Measurements from ENCODE around the gene ANP32A.

DNA sequence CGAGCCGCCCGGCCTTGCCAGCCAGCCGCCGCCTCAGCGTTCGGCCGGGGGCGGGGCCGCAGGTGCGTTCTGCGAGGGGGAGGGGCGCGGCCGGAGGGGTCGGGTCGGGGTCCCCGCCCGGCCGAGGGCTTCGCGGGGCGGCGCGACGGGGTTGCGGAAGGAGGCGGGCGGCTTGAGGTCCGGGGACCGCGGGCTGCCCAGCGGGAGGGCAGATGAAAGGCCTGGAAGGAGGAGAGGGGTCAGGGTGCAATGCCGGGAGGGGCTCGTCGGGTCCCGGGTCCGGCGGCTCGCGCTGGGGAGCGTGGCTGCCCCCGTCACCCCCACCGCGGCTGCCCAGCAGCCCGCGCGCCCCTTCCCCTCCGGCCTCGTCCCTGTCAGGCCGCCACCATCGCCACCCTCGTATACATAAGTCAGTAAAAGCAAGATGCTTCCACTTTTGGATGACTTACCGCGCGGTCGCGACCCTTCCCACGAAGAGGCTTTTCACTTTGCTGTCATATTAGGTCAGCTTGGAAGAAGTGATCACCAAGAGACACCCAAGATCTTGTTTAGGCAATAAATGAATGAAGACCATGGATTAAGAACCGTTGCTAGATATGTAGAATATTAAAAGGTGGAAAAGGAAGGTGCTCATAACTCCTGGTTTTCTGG is 620 bp upstream of the ANP32A start:
- TF ChIP-seq TAF1 (IDR thresholded peaks at IDR 0.05; ENCODE audit: borderline replicate concordance, low read depth, low read length) = no peak
- TF ChIP-seq POLR2AphosphoS5 (IDR thresholded peaks at IDR 0.05; ENCODE audit: low read depth, low read length) = no peak
- TF ChIP-seq POLR2A (IDR thresholded peaks at IDR 0.05; ENCODE audit: low read depth, low read length) = no peak
